ENCODE measurements around the gene ALAS2. TPM values are rescaled to one million over a fixed set of nuclear protein-coding genes. Genes with fewer than 3 reads are reported as not detected.

The ALAS2 gene
- total and polyA plus RNA-seq, 9 donors = 0.20 to 2.4 (median 0.72) TPM; not detected in 2

- H3K36me3 ChIP-seq = no peaks in the 10 kb centered on the region
- no peak overlapping the region for H3K4me3 ChIP-seq
- TF ChIP-seq CTCF (IDR thresholded peaks at IDR 0.05) (no peak), EP300 (IDR thresholded peaks at IDR 0.05) (no peak), POLR2A (IDR thresholded peaks at IDR 0.05) (no peak)
- DNase-seq = no peak
- no peaks in the 10 kb centered on the region for H3K4me1 ChIP-seq (ENCODE audit: insufficient read depth)
- H3K9me3 ChIP-seq = no peaks in the 10 kb centered on the region
- intact Hi-C loops (cut with DNase I) = no loop called here
- no peak overlapping the region for H3K27ac ChIP-seq
- no peaks in the 10 kb centered on the region for H3K27me3 ChIP-seq
- WGBS, 3 donors = 64 to 74% (median 66%) methylated on average over 2 of the region's 2 CpGs
These were observed 2.7 kb upstream of the ALAS2 start for GRCh38 chrX:55033429-55033828.

- H3K9me3 ChIP-seq = no peaks in the 10 kb centered on the region
- H3K4me3 ChIP-seq = no peak overlapping the region
- no peaks in the 10 kb centered on the region for H3K36me3 ChIP-seq
- no peaks in the 10 kb centered on the region for H3K4me1 ChIP-seq (ENCODE audit: insufficient read depth)
- DNase-seq = no peak
- 55 to 70% (median 59%) methylated on average over 2 of the region's 2 CpGs for WGBS, 3 donors
- no peaks in the 10 kb centered on the region for H3K27me3 ChIP-seq
- TF ChIP-seq CTCF (IDR thresholded peaks at IDR 0.05) (no peak), POLR2A (IDR thresholded peaks at IDR 0.05) (no peak), EP300 (IDR thresholded peaks at IDR 0.05) (no peak)
- intact Hi-C loops (cut with DNase I) = no loop called here
- no peak overlapping the region for H3K27ac ChIP-seq
These were observed 1.5 kb downstream of the ALAS2 start for GRCh38 chrX:55029291-55029690.

- Histone ChIP-seq H3K4me1 (ENCODE audit: insufficient read depth) (no peaks in the 10 kb centered on the region), H3K27me3 (no peaks in the 10 kb centered on the region), H3K36me3 (no peaks in the 10 kb centered on the region), H3K4me3 (no peak overlapping the region), H3K9me3 (no peaks in the 10 kb centered on the region), H3K27ac (no peak overlapping the region)
- TF ChIP-seq EP300 (IDR thresholded peaks at IDR 0.05) (no peak), POLR2A (IDR thresholded peaks at IDR 0.05) (no peak), CTCF (IDR thresholded peaks at IDR 0.05) (no peak)
- DNase-seq = no peak
- intact Hi-C loops (cut with DNase I) = no loop called here
These were observed 2.2 kb downstream of the ALAS2 start for GRCh38 chrX:55028611-55029010.

- Histone ChIP-seq H3K9me3 (no peaks in the 10 kb centered on the region), H3K36me3 (no peaks in the 10 kb centered on the region), H3K4me1 (ENCODE audit: insufficient read depth) (no peaks in the 10 kb centered on the region), H3K27me3 (no peaks in the 10 kb centered on the region), H3K27ac (no peak overlapping the region), H3K4me3 (no peak overlapping the region)
- DNase-seq = no peak
- intact Hi-C loops (cut with DNase I) = no loop called here
- WGBS, 3 donors = 48 to 57% (median 56%) methylated on average over 4 of the region's 4 CpGs
- no peak for TF ChIP-seq POLR2A (IDR thresholded peaks at IDR 0.05)
- TF ChIP-seq EP300 (IDR thresholded peaks at IDR 0.05) = no peak
- no peak for TF ChIP-seq CTCF (IDR thresholded peaks at IDR 0.05)
These were observed 2.7 kb downstream of the ALAS2 start for GRCh38 chrX:55028040-55028439.

GRCh38 chrX:55026840-55027239, 3.9 kb downstream of the ALAS2 start:
- WGBS, 3 donors = 56 to 63% (median 60%) methylated on average over 2 of the region's 2 CpGs
- no peak for TF ChIP-seq EP300 (IDR thresholded peaks at IDR 0.05)
- no peak for TF ChIP-seq CTCF (IDR thresholded peaks at IDR 0.05)
- TF ChIP-seq POLR2A (IDR thresholded peaks at IDR 0.05) = no peak
- DNase-seq = no peak
- no peak overlapping the region for H3K4me3 ChIP-seq
- intact Hi-C loops (cut with DNase I) = no loop called here
- H3K4me1 ChIP-seq (ENCODE audit: insufficient read depth) = no peaks in the 10 kb centered on the region
- H3K27me3 ChIP-seq = no peaks in the 10 kb centered on the region
- no peak overlapping the region for H3K27ac ChIP-seq
- no peaks in the 10 kb centered on the region for H3K9me3 ChIP-seq
- no peaks in the 10 kb centered on the region for H3K36me3 ChIP-seq
